Endothelial cell of hepatic sinusoid (primary cell): ENCODE measurements around the gene STXBP3.

Source experiments
- in situ Hi-C: cut with HindIII; loops from 2 replicates; pipeline ENCODE4 v1.10.0; 2017; ENCODE audit warnings: low sequenced_read_pairs

The STXBP3 gene

GRCh38 chr1:108792420-108792819 lies 45.9 kb downstream of the STXBP3 start:
- in situ Hi-C loops = no loop called here

DNA sequence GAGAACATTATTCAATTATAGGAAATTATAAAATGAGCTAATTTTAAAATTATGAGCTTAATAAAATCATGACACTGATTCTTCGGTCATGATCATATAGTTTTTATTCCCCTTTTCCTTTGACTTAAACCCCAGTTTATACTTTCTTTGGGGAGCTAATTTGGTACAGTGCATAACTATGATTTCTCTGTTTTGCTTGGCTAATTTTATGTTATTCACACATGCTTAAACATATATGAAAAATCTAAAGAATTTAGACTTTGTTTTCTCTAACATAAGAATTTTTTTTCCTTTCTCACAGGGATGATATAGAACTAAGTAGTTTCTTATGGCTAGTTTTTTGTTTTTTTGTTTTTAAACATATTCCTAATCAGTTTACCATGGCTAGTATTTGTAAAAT lies 52.5 kb downstream of the STXBP3 start:
- in situ Hi-C loops = no loop called here

GRCh38 chr1:108801101-108801500 lies 54.6 kb downstream of the STXBP3 start:
- in situ Hi-C loops = no loop called here

GRCh38 chr1:108803548-108803947 lies 57.1 kb downstream of the STXBP3 start:
- in situ Hi-C loops = no loop called here

- in situ Hi-C loops = no loop called here
These were observed 62.0 kb downstream of the STXBP3 start for GRCh38 chr1:108808438-108808837.

- in situ Hi-C loops = no loop called here
These were observed 65.1 kb downstream of the STXBP3 start for GRCh38 chr1:108811611-108812010.

DNA sequence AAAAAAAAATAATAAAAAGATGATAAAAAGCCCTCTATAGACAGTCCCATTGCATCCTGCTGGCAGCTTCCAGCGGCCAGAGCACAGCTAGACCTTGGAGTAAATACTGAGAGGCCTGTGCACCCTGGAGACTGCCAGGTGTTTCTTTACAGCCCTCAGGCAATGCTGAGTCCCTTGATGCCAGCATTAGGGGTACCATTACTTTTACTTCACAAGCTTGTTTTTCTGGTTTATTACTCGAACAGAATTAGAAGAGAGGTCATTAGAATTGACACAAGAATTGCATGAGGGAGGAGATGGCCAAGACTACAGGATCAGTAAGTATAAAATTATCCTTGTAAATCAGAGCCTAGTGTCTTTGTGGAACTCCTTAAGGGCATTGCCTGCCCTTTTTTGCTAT lies 66.9 kb downstream of the STXBP3 start:
- in situ Hi-C loops = no loop called here

- in situ Hi-C loops = no loop called here
These were observed 68.1 kb downstream of the STXBP3 start for GRCh38 chr1:108814343-108815125.

GRCh38 chr1:108815566-108815965 lies 69.1 kb downstream of the STXBP3 start:
- in situ Hi-C loops = no loop called here

DNA sequence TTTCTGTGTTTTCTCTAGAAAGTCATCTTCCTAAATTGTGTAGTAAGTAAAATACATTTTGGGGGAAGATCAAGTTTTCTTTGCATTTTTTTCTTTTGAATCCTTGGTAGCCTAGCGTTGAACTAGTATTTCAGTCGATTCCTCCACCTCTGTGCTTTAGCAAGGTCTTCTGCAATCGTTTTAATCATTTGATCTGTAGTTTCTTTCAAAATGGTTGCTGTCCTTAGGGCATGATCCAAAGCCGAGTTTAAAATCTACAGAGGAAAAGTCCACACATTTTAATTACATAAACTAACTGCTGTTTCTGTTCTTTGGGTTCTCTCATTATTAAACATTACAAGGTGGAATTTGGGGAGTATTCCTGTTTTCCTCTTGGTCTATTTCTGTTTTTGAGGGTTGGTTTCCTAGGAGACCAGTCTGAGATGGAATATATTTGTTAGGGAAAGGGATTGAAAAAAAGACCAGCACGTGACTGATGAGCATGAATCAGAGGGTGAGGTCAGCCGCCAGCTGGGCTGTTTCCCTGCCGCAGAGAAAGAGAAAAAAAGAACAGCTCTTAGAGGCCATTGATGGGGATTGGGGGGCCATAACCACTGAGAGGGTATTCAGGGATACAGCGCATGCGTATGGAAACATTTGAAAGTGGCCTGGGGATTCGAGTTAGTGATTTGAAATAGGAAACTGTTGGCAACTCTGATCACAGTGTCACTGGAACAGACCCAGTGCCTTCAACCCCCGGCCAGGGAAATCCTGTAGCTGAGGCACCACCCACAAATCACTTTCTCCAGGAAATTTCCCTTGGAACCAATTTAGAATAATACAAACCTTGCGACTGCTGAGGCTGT lies 69.8 kb downstream of the STXBP3 start:
- in situ Hi-C loops = no loop called here

GRCh38 chr1:108817016-108817415 lies 70.5 kb downstream of the STXBP3 start:
- in situ Hi-C loops = no loop called here

GRCh38 chr1:108817811-108818210 lies 71.3 kb downstream of the STXBP3 start:
- in situ Hi-C loops = no loop called here

GRCh38 chr1:108819878-108820277 lies 73.4 kb downstream of the STXBP3 start:
- in situ Hi-C loops = no loop called here

DNA sequence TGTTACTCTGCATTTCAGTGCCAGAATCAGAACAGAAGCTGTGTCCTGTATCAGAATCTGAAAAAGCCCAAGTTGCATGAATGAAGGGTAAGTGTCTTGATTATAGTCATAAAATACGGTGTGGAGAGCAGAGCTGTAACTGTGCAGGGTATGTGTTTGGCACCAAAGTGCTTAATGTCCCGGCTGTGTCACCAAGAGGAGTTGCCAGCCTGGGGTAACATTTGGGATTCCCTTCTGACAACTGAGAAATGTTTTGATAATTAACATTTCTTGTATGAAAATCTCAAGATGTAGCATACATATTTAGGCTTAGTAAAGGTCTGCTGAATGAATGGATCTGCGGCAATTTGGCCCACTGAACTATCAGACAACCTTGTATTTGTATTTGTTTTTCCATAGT lies 77.2 kb downstream of the STXBP3 start:
- in situ Hi-C loops = no loop called here

DNA sequence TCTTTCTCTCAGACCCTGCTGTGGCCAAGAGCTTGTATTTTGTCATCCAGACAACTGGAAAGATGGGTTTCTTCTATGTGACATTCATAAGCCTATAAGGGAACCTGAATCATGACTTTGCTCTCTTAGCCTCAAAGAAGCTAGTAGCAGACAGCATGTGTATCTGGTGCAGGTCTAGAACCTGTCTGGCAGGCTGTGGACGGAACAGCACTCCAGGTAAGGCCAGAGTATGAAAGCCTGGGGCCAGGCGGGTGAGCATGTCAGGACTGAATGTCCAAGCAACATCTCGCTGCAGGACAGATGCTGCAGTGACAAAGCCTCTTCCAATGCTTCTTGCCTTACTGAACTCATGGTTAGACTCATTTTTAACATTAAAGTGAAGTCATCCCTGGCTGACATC lies 77.6 kb downstream of the STXBP3 start:
- in situ Hi-C loops = no loop called here

GRCh38 chr1:108826081-108826635 lies 79.7 kb downstream of the STXBP3 start:
- in situ Hi-C loops = loop anchor here (5.0 kb wide), 1 partner anchor 71 kb away; no protein-coding TSS in a partner anchor

- in situ Hi-C loops = loop anchor here (5.0 kb wide), 1 partner anchor 69 kb away; no protein-coding TSS in a partner anchor
These were observed 81.8 kb downstream of the STXBP3 start for GRCh38 chr1:108828074-108828961.

GRCh38 chr1:108829498-108829916 lies 83.0 kb downstream of the STXBP3 start:
- in situ Hi-C loops = loop anchor here (5.0 kb wide), 1 partner anchor 68 kb away; no protein-coding TSS in a partner anchor

DNA sequence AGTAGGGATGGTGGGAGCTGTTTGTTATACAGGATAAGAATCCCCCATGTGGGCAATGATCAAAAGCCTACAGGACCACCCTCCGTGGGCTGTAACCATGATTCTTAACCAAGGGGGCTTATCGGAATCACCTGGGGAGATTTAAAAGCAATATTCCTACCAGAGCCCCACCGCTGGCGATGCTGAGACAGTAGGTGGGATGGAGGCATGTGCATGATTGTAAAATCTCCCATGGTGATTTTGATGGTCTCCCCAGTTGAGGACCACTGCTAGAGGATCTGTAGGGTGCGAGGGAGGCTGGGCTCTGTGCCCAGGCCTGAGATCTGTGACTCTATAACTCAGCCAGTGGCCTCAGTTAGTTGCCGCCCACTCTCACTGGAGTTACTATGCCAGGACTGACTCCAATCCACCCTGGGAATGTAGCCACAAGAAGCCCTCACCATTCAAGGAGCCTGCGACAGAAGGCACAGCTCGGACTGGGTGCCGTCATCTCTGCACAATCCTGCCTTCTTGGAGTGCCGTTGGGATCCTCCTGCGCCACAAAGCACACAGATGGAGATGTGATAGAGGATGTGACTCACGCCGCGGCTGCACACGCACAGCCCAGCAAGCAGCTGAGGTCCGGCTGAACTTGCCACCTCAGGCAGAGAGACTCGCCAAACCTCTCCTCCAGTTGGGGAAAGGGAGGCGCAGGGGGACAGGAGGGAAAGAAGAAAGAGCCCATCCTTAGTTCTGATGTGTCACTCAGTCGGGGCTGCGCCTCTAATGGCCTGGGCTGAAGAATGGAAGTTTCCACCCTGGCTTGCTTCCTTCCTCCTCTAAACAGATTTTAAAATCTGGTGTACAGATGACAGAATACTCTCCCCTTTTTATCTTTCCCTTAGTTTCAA lies 83.9 kb downstream of the STXBP3 start:
- in situ Hi-C loops = no loop called here

- in situ Hi-C loops = no loop called here
These were observed 84.8 kb downstream of the STXBP3 start for GRCh38 chr1:108831225-108831624.
